HG03280 (cell line): ENCODE measurements around the gene CKMT1A.
"Not testable (repeated sequence)": the region's sequence is repeated elsewhere in the genome, so short reads cannot be mapped to it uniquely, and the experiment has no call there.

ENCODE experiments used
- ATAC-seq: cut with Tn5 transposase; IDR thresholded peaks from one replicate; pipeline ENCODE4 v1.9.1; 2021; ENCODE audit warnings: mild to moderate bottlenecking, moderate library complexity; ENCODE audit not compliant: unreplicated experiment

Gene CKMT1A

DNA sequence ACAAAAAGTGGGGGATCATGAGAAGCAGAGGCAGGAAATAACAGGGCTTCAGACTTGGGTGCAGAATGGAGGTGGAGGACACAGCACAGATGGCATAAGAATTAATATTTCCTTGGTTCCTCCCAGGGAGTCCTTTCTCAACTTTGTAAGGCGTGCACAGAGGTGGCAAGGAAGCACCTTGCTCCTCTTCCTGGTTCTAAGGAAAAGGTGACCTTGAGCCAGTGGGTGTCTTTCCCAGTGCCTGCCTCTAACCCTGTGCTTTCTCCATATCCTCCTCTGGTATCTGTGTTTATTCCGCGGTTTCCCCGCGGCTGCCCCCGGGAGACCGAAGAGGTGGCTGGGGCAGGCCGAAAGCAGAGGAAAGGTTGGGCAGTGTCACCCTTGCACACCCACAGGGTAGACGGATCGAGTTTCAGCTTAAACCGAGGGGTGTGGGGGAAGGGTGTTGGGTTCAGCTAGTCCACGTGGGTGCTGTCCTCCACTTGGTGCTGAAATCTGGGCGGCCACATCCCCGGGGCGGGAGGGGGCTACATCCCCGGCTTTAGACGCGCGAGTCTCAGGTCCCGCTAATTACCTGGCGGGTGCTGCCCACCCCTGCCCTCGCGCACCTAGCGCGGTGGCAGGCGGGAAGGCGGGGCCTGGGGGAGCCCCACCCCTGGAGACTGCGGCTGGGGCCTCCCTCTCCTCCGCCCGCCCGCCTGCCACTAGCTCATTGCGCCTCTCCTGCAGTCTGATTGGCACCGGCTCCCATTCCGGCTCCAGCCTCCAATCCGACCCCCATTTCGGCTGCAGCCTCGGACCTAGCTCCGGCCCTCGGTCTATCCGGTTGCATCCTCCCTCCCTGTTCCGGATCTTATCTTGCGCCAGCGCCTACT is at the start of gene CKMT1A:
Gene CKMT1A (plus strand): TSS at position 712 of the 875 bp plus-strand sequence. CDS start 192 bp downstream, outside the sequence.
- not testable (repeated sequence) for ATAC-seq

DNA sequence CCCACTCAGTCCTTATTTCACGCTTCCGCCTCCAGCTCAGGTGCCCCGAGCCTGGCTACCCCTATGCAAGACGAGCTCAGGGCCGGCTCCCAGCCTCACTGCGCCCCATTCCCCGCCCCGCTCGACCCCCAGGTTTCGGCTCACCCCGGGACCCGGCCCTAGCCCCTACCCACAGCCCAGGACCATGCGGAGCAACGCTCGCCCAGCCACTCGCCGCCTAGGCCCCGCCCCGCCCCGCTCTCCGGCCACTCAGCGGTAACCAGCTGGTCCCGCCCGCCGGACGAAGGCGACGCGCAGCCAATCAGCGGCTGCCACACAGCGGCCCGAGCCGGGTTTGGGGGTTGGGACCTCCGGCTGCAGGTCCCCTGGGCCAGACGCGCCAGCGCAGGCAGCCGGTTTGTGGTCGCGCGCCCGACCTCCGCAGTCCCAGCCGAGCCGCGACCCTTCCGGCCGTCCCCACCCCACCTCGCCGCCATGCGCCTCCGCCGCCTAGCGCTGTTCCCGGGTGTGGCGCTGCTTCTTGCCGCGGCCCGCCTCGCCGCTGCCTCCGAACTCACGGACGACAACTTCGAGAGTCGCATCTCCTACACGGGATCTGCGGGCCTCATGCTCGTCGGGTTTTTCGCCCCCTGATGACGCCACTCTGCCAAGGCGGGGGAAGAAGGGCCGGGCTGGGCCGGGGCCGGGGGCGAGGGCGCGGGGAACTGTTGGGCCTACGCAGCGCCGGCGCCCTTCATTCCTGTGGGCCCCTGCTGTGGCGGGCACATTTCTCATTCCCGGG is 44.8 kb upstream of the CKMT1A start, which contains the start of gene CATSPER2:
Gene CATSPER2 (minus strand): TSS at position 196 of the 781 bp plus-strand sequence. CDS start 783 bp downstream, outside the sequence.
- no peak for ATAC-seq

DNA sequence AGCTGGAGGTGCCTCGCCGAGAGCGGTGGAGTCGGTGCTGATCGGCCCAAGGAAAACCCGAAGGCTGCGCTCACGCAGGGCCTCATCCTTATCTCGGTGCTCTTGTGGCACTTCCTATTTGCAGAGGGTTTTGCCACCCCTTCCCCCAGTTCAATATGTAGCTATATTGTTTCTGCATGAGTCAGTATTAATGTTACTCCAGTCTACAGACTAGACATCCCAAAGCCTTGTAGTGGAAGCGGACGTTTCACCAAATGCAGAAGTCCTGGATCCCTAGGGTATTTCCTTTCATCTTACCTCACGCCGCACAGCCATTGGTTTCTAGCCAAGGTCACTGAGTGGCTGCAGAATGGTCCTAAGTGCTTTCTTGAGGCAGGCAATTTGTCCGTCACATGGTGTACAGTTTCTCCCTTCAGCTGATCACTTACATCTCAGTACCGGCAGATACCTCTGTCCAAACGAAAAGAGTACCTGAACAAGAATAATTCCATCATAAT is 44.2 kb upstream of the CKMT1A start:
- ATAC-seq = not testable (repeated sequence)

DNA sequence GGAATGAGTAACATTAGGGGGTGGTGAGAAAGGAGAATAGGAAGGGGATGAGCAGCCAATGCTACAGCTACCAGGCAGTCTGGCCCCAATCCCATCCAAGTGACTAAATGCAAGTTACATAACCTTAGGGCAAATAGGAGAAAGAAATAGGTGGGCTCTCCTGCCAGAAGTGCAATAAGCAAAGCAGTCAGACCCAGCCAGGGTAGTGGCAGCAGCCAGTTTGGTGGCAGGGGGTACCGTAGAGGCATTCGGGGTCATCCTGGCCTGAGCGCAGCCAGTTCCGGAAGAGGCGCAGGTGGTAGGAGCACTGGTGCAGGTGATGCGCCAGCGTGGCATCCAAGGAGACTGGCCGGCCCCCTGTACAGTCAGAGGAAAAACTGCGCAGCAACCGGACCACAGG is 33.9 kb upstream of the CKMT1A start:
- ATAC-seq = not testable (repeated sequence)

DNA sequence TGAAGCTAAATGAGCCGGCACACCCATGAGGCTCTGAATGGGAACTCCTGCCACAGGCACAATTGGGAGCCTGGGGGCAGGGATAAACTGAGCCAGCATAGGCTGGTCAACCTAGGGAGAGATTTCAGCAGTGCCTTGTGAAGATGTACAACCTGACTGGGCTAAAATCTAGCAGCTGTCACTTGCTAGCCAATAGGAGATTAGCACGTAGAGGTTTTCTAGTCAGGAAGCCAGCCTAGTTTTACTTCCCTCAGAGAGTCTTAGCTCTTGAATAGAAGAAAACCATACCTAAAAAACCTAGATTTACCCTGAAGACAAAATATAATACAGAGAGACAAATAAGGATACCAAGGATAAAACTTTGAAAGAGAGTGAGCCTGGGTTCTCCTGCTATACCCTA is 31.4 kb upstream of the CKMT1A start:
- ATAC-seq = not testable (repeated sequence)

DNA sequence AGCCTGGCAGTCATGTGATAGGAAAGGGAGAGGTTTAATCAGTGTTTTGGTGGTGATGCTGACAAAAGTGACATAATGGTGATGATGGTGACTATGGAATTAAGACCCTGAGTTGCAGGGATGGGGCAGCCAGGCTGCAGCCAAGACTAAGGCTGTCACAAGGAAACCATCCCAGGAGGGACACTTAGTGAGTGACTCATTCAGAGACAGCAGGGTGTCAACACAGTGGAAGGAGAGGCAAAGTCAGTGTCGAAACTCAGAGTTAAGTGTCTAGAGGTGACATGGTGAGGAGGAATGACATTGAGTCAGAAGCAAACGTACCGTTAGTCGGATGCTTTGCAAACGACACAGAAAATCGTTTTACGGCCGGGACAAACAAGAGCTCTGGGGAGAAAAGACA is 30.3 kb upstream of the CKMT1A start:
- ATAC-seq = not testable (repeated sequence)

DNA sequence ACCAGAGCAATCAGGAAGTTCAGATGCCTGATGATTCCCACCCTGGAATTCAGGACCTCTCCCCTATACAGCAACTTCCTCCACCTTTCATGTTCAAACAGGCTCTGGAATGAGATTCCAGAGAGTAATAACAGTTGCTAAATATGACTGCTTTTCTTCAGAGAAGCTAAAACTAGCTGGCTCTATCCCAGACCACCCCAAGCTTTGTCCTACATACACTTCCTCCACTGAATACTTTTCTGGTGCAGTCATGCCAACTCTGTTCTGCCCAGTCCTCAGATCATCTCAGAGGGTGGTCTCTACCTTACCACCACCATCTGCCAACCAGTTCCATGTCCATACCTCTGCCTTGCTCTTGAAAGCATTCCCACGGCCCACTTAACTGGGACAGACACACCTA is 27.5 kb upstream of the CKMT1A start:
- not testable (repeated sequence) for ATAC-seq

DNA sequence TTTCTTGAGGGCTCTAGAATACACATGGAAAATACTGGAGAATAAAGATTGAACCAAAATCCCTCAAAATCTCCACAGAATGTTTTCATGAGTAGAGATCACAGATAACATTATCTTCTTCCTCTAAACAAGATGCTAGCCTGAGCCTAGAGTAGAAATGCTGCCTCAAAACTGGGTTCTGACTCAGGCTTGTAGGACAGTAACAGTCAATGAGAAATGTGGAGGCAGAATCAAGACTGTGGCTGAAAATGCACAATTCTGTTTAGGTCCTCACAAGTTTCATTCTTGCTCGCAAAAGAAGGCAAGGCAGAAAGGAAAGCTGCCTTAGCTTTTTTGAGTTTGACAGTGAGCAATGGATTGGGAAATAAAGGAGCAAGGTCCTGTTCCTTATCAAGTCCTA is 19.5 kb upstream of the CKMT1A start:
- ATAC-seq = not testable (repeated sequence)

DNA sequence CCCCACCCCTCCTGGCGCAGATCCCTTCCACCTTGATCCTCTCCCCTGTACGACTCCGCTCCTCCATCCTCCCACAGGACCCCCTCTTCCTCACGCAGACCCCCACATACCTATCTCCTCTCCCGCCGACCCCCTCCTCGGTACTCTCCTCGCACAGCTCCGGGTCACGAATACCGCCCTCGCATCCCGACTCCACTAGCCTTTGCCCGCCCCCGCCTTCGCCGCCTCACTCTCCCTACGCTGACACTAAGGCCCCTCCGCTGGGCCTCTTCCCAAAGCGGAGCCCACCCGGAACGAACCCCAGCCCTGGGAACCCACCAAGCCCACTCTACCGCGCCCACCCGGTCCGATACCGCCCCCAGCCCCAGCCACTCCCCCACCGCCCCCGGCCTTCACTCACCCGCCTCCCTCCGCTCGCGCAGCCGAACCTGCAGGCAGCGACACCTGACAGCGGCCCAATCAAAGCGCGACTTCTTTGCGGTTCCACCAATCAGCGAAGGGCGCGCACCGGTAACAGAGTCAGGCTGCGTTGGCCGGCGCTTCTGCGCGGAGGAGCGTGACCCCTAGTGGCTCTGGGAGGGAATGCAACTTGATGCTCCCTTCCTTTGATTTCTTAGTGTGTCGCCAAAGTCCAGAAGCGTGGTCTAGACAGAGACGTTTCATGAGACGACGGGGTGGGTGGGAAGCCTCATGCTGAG is 3.9 kb upstream of the CKMT1A start:
- ATAC-seq = peak; percentile 98

DNA sequence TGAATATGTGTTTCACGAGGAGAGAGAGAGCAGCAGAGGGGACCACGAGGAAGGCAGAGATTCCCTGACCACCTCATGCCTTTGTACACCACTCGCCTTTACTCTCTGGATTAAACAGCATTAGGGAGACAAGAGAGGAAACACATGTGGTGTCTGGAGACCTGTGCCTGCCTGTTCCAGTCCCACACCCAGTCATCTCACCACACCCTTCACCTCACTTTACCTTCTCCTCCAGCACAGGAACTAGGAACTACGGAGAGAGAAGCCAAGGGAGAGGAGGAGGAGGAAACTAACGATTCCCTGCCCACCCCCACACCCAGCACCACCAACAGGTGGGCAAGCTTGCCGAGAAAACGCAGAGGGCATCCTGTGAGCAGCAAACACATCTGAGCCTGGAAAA is 980 bp upstream of the CKMT1A start:
- ATAC-seq = not testable (repeated sequence)

DNA sequence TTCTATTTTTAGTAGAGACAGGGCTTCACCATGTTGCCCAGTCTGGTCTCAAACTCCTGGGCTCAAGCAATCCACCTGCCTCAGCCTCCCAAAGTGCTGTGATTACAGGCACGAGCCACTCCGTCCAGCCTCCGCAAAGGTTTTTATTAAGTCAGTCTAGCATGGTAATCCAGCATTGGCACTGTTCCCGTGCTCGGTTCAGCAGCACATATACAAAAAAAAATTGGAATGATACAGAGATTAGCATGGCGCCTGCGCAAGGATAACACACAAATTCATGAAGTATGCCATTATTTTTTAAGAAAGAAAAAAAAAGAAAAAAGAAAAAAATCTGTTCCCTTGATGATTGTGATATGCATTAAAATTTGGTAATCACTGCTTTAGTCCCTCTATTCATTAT is 8.5 kb downstream of the CKMT1A start:
- no peak for ATAC-seq

DNA sequence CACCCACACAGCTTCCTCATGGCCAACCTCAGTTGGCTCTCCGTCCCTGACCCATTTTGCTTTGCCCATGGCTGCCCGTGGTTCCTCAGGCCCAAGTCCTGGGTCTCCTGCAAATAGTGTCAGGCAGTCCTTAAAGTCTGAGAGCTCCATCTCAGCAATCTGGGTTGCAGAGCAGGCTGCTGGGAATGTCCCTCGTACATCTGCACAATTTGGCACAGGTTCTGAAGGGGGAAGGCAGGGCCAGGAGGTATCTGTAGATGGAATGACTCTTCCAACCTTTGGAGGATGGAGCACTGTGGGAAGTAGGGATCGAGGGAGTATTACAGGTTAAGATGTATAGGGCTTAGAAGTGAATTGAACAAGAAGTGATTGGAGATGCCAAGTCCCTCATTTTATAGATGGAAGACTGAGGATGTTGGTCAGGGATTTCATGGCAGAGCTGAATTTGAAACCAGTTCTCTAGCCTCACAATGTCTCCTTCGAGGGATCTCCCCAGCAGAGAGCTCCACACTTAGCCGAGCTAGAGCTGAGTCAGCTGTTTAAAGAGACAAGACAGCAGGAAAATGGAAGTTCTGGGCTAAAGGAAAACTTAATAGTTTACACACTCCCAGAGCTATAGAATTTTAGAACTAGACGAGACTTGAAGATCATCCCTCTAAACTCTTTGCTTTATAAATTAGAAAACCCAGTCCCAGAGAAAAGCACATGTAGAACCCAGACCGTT is 9.2 kb downstream of the CKMT1A start:
- no peak for ATAC-seq

DNA sequence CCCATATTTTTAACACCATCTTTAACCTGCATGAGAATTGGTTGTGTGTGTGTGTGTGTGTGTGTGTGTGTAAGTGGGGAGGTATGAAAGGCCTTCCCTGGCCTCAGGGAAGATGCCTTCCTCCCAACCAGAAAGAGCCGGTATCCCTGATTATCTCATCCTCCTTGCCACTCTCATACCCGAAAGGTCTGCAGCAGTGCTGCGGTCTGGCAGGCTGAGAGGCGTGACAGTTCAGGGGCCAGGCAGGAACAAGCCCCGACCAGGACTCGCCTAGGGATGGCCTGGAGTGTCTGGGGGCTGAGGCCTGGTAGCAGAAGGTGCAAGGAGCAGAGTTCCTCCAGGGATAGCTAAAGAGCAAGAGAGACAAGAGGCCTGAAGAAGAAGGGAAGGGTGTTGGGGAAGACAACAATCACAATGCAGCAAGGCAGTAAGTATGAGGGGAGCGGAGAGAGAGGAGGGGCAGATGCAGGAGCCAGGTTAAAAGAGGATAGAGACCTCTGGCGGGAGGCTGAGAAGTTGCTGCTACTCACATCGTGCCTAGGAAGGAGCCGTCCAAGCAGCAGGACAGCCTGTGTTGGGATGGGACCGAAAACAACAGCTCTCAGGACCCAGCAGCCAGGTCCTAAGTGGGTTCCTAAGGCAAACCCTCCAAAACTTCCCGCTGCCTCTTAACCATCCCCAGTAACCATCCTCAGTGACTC is 16.9 kb downstream of the CKMT1A start:
- ATAC-seq = not testable (repeated sequence)

DNA sequence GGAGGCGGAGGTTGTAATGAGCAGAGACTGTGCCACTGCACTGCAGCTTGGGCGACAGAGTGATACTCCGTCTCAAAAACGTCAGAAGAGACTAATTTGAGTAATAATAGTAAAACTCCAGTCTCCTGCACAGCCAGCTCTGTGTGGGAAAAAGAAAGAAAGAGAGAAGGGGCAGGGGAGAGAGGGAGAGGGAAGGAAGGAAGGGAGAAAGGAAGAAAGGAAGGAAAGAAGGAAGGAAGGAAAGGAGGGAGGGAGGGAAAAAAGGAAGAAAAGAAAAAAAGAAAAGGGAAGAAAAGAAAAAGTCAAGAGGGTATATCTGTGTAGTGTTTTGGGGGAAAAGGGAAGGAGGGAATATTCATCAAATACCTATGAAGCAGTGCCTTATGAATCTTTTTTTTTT is 29.5 kb downstream of the CKMT1A start:
- no peak for ATAC-seq

DNA sequence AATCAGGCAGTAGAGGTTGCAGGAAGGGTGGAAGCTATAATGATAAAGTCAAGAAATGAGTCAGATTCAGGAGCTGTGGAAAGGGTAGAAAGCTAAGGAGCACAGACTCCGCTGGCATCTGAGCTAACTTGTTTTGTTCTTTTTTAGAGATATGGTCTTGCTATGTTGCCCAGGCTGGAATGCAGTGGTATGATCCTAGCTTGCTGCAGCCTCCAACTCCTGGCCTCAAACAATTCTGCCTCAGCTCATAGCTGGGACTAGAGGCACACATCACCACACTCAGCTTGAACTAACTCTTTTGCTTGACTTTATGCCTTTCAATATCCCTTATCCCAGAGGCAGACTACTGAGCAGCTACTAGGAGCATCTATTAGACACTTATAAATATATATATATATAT is 32.6 kb downstream of the CKMT1A start:
- ATAC-seq = not testable (repeated sequence)

DNA sequence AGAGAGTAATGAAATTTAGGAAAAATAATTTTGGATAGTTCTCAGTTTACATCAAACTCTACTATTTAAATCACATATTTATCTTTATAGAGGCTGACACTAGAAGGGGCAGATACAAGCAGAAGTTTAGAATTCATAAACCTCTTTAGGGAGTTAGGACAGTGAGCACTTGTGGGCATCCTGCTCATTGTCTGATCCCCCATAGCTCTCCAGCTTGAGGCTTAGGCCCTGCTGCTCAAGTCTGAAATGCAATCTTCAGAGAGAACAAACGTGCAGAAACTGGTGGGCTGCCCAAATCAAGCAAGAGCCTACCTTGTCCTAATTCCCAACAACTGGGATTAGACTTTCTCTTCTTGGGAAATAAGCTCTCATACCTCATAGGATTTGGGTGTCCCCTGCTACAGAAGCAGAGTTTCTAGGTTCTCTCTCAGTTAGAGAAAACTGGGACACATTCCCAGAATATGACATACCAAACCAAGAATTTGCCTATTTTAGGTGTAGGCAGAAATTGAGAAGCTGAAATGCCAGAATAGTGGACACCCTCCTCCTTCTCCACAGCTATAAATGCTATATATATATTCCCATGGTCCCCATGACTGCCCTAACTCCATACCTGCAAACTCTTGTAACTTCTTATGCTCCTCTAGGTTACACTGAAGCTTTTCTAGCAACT is 34.5 kb downstream of the CKMT1A start:
- ATAC-seq = not testable (repeated sequence)

DNA sequence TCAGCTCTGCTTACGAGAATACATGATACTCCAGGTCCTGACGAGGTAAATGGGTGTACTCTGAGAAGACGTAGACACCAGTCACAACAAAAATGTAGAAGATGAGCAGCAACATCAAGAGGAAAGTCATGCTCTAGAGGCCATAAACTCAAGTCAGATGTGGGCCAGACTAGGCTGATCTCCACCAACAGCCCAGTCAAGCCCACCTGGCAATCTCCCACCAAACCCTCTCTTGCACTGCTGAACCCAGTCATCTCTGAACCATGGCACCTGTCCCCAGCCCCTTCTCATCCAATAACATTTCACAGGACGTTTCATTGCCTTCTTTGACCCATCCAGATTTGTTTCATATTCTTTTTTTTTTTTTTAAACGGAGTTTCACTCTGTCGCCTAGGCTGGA is 41.8 kb downstream of the CKMT1A start:
- peak; percentile 35 for ATAC-seq

DNA sequence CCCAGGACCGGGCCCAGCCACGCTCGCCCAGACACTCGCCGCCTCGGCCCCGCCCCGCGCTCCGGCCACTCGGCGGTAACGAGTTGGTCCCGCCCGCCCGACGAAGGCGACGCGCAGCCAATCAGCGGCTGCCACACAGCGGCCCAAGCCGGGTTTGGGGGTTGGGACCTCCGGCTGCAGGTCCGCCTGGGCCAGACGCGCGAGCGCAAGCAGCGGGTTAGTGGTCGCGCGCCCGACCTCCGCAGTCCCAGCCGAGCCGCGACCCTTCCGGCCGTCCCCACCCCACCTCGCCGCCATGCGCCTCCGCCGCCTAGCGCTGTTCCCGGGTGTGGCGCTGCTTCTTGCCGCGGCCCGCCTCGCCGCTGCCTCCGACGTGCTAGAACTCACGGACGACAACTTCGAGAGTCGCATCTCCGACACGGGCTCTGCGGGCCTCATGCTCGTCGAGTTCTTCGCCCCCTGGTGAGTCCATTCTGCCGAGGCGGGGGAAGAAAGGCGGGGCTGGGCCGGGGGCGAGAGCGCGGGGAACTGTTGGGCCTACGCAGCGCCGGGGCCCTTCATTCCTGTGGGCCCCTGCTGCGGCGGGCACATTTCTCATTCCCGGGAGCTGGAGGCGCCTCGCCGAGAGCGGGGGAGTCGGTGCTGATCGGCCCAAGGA is 52.7 kb downstream of the CKMT1A start, which contains the start of gene PDIA3:
Gene PDIA3 (plus strand): TSS at position 194 of the 658 bp plus-strand sequence. CDS start 102 bp downstream, at position 296.
- ATAC-seq = peak; percentile 79
